ENCODE results near the gene MRRF. TPM values are rescaled to one million over a fixed set of nuclear protein-coding genes. Genes with fewer than 3 reads are reported as not detected.

MRRF gene
- total and polyA plus RNA-seq, 3 donors from 2014 or later, result 45.5 to 63.4 (median 54.1) TPM

GRCh38 chr9:122258886-122259415 lies 5.7 kb upstream of the MRRF start:
- 84 to 88% methylated on average over 2 of the region's 2 CpGs for WGBS, 2 donors
- intact Hi-C loops (cut with DNase I; ENCODE audit: low total_unique reads), result no loop called here
- no peaks in the 10 kb centered on the region for H3K27me3 ChIP-seq
- no peak for TF ChIP-seq POLR2A (IDR thresholded peaks at IDR 0.05)
- TF ChIP-seq, protein P1, sequence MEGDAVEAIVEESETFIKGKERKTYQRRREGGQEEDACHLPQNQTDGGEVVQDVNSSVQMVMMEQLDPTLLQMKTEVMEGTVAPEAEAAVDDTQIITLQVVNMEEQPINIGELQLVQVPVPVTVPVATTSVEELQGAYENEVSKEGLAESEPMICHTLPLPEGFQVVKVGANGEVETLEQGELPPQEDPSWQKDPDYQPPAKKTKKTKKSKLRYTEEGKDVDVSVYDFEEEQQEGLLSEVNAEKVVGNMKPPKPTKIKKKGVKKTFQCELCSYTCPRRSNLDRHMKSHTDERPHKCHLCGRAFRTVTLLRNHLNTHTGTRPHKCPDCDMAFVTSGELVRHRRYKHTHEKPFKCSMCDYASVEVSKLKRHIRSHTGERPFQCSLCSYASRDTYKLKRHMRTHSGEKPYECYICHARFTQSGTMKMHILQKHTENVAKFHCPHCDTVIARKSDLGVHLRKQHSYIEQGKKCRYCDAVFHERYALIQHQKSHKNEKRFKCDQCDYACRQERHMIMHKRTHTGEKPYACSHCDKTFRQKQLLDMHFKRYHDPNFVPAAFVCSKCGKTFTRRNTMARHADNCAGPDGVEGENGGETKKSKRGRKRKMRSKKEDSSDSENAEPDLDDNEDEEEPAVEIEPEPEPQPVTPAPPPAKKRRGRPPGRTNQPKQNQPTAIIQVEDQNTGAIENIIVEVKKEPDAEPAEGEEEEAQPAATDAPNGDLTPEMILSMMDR (IDR thresholded peaks at IDR 0.05), result no peak
- H3K4me1 ChIP-seq, result peaks cover 9% of the 10 kb centered on the region
- DNase-seq, result no peak
- H3K9me3 ChIP-seq, result no peaks in the 10 kb centered on the region
- H3K27ac ChIP-seq, result no peak overlapping the region
- H3K4me3 ChIP-seq, result no peak overlapping the region
- no peaks in the 10 kb centered on the region for H3K36me3 ChIP-seq (ENCODE audit: low read depth, missing control alignments)

DNA sequence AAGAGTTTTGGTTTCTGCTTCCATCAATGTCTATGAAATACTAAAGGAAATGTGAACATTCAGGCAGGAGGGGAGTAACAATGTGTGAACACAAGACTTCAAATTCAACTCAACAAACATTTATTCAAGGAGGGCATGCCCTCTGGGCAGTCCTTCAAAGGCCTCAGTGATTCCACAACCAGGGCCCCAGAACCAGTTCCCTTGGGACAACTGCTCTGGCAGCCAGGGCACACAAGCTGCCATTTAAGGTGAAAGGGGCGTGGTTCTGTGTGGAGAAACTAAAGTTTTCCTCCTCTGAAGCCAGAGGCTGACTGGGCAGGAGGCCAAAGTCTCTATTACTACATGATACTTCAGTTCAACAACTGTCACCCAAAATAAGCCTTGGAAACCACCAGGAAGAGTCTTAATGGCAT lies 3.2 kb upstream of the MRRF start:
- H3K36me3 ChIP-seq (ENCODE audit: low read depth, missing control alignments), result no peaks in the 10 kb centered on the region
- H3K27ac ChIP-seq, result no peak overlapping the region
- intact Hi-C loops (cut with DNase I; ENCODE audit: low total_unique reads), result no loop called here
- no peak for TF ChIP-seq POLR2A (IDR thresholded peaks at IDR 0.05)
- TF ChIP-seq, protein P1 (IDR thresholded peaks at IDR 0.05), result no peak
- no peaks in the 10 kb centered on the region for H3K9me3 ChIP-seq
- H3K27me3 ChIP-seq, result no peaks in the 10 kb centered on the region
- DNase-seq, result no peak
- H3K4me1 ChIP-seq, result peaks cover 9% of the 10 kb centered on the region
- H3K4me3 ChIP-seq, result no peak overlapping the region
- WGBS, 2 donors, result 46 to 50% methylated on average over 1 of the region's 1 CpG

- Histone ChIP-seq H3K27me3 (no peaks in the 10 kb centered on the region), H3K4me3 (no peak overlapping the region), H3K9me3 (no peaks in the 10 kb centered on the region), H3K27ac (no peak overlapping the region), H3K36me3 (ENCODE audit: low read depth, missing control alignments) (no peaks in the 10 kb centered on the region), H3K4me1 (peaks cover 9% of the 10 kb centered on the region)
- intact Hi-C loops (cut with DNase I; ENCODE audit: low total_unique reads), result no loop called here
- DNase-seq, result no peak
- TF ChIP-seq POLR2A (IDR thresholded peaks at IDR 0.05), result no peak
- WGBS, 2 donors, result 71 to 84% methylated on average over 1 of the region's 1 CpG
Observed at GRCh38 chr9:122262073-122262472, 2.6 kb upstream of the MRRF start.

GRCh38 chr9:122263699-122264349 lies 858 bp upstream of the MRRF start:
- H3K27me3 ChIP-seq, result no peaks in the 10 kb centered on the region
- TF ChIP-seq, protein P1 (IDR thresholded peaks at IDR 0.05), result no peak
- TF ChIP-seq POLR2A (IDR thresholded peaks at IDR 0.05), result no peak
- intact Hi-C loops (cut with DNase I; ENCODE audit: low total_unique reads), result no loop called here
- H3K36me3 ChIP-seq (ENCODE audit: low read depth, missing control alignments), result no peaks in the 10 kb centered on the region
- peak overlapping the region; percentile 87 for H3K4me3 ChIP-seq
- peak overlapping the region in 1 of 2 donors; percentile 91 for H3K27ac ChIP-seq
- 11 to 13% methylated on average over 13 of the region's 13 CpGs for WGBS, 2 donors
- DNase-seq, result no peak
- H3K9me3 ChIP-seq, result no peaks in the 10 kb centered on the region
- peaks cover 9% of the 10 kb centered on the region for H3K4me1 ChIP-seq

- no peak for DNase-seq
- peak overlapping the region; percentile 87 for H3K4me3 ChIP-seq
- intact Hi-C loops (cut with DNase I; ENCODE audit: low total_unique reads), result no loop called here
- H3K4me1 ChIP-seq, result peaks cover 9% of the 10 kb centered on the region
- no peaks in the 10 kb centered on the region for H3K36me3 ChIP-seq (ENCODE audit: low read depth, missing control alignments)
- H3K9me3 ChIP-seq, result no peaks in the 10 kb centered on the region
- H3K27me3 ChIP-seq, result no peaks in the 10 kb centered on the region
- peak overlapping the region; percentile 88 to 91 for H3K27ac ChIP-seq
- WGBS, 2 donors, result 7 to 9% methylated on average over 17 of the region's 17 CpGs
- TF ChIP-seq, protein P1 (IDR thresholded peaks at IDR 0.05), result no peak
- TF ChIP-seq POLR2A (IDR thresholded peaks at IDR 0.05), result no peak
Observed at GRCh38 chr9:122265149-122265915, 650 bp downstream of the MRRF start.
